ENCODE results near the gene SRGN. TPM values are rescaled to one million over a fixed set of nuclear protein-coding genes. Genes with fewer than 3 reads are reported as not detected.

Gene SRGN
- total RNA-seq, 3 donors from 2014 or later: 15.6 to 54.6 (median 43.9) TPM

- intact Hi-C loops (cut with DNase I, micrococcal nuclease): no loop called here
- no peaks in the 10 kb centered on the region for H3K9me3 ChIP-seq
- ATAC-seq (no peak), DNase-seq (no peak)
- no peak for TF ChIP-seq CTCF (IDR thresholded peaks at IDR 0.05)
- no peaks in the 10 kb centered on the region for H3K36me3 ChIP-seq (ENCODE audit: low read depth)
- no peaks in the 10 kb centered on the region for H3K4me1 ChIP-seq (ENCODE audit: low read depth)
- H3K4me3 ChIP-seq: no peak overlapping the region
Observed at GRCh38 chr10:69056536-69057260, 31.2 kb upstream of the SRGN start.

DNA sequence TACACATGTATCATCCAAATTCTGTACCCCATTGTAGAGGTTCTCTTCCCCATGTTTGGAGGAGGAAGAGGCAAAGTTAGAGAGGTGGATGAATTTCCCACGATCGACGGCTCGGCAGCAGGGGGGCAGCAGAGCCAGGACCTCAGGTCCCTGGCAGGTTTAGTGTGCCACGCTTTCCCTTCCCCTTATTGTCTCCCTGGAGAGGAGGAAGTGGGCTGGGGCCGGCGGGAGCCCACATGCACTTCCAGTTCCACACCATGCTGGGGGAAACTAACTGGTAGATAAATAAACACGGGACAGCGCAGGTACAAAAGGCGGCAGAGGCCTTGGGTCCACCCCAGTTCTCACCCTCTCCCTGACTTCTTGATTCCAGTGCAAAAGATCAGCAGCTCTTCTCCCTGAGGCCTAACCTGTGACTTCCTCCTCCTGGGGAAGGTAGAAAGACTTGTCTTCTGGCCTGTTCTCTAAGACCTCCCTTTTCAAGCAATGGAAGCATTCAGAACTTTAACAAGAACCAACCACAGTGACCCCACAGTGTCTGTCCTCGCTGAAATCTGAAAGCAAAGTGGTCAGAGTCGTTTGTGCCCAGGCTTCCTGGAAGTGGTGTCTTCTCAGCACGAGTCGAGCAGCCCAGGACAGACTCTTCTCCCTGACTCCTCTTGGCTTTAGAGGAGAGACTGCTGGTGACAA is 30.5 kb upstream of the SRGN start:
- no peak overlapping the region for H3K4me3 ChIP-seq
- DNase-seq (peak; percentile 34 to 72 (median 49)), ATAC-seq (peak; percentile 7)
- intact Hi-C loops (cut with DNase I, micrococcal nuclease): no loop called here
- no peaks in the 10 kb centered on the region for H3K36me3 ChIP-seq (ENCODE audit: low read depth)
- no peak for TF ChIP-seq CTCF (IDR thresholded peaks at IDR 0.05)
- H3K9me3 ChIP-seq: no peaks in the 10 kb centered on the region
- H3K4me1 ChIP-seq (ENCODE audit: low read depth): no peaks in the 10 kb centered on the region

GRCh38 chr10:69057951-69058297 is 30.0 kb upstream of the SRGN start:
- no peak for DNase-seq
- no peak overlapping the region for H3K4me3 ChIP-seq
- H3K4me1 ChIP-seq (ENCODE audit: low read depth): no peaks in the 10 kb centered on the region
- H3K36me3 ChIP-seq (ENCODE audit: low read depth): no peaks in the 10 kb centered on the region
- TF ChIP-seq CTCF (IDR thresholded peaks at IDR 0.05): no peak
- intact Hi-C loops (cut with DNase I, micrococcal nuclease): no loop called here
- ATAC-seq: no peak
- H3K9me3 ChIP-seq: no peaks in the 10 kb centered on the region

- Histone ChIP-seq H3K4me3 (no peak overlapping the region), H3K4me1 (ENCODE audit: low read depth) (no peaks in the 10 kb centered on the region), H3K9me3 (no peaks in the 10 kb centered on the region), H3K36me3 (ENCODE audit: low read depth) (no peaks in the 10 kb centered on the region)
- TF ChIP-seq CTCF (IDR thresholded peaks at IDR 0.05): no peak
- ATAC-seq (no peak), DNase-seq (no peak)
- intact Hi-C loops (cut with DNase I, micrococcal nuclease): no loop called here
Observed at GRCh38 chr10:69060127-69060798, 27.6 kb upstream of the SRGN start.

GRCh38 chr10:69061305-69062161 is 26.4 kb upstream of the SRGN start:
- H3K4me1 ChIP-seq (ENCODE audit: low read depth): no peaks in the 10 kb centered on the region
- intact Hi-C loops (cut with DNase I, micrococcal nuclease): no loop called here
- ATAC-seq: peak; percentile 85

More at GRCh38 chr10:69061305-69062161, 26.4 kb upstream of the SRGN start:
- no peak overlapping the region for H3K4me3 ChIP-seq
- H3K36me3 ChIP-seq (ENCODE audit: low read depth): no peaks in the 10 kb centered on the region
- no peak for TF ChIP-seq CTCF (IDR thresholded peaks at IDR 0.05)
- DNase-seq: peak; percentile 55 to 73 (median 60)
- no peaks in the 10 kb centered on the region for H3K9me3 ChIP-seq

Measured in mucosa of descending colon (tissue), 3 donors.